ENCODE measurements around the gene PCDHA9.
"Not testable (repeated sequence)": the region's sequence is repeated elsewhere in the genome, so short reads cannot be mapped to it uniquely, and the experiment has no call there.

Gene PCDHA9

GRCh38 chr5:140834439-140835008 is 13.7 kb upstream of the PCDHA9 start:
- DNase-seq (ENCODE audit: low read depth), result not testable (repeated sequence)

GRCh38 chr5:140835622-140836510 is 12.3 kb upstream of the PCDHA9 start:
- no peak for DNase-seq (ENCODE audit: low read depth)

- no peak for DNase-seq (ENCODE audit: low read depth)
Observed at GRCh38 chr5:140840978-140841962, 6.9 kb upstream of the PCDHA9 start, which contains the start of gene PCDHA8. Gene PCDHA8, plus strand, starts transcription at chr5:140841187. Its CDS starts 135 bp downstream, at chr5:140841322.

GRCh38 chr5:140842798-140843733 is 5.1 kb upstream of the PCDHA9 start:
- no peak for DNase-seq (ENCODE audit: low read depth)

GRCh38 chr5:140849831-140850634 is 1.9 kb downstream of the PCDHA9 start:
- not testable (repeated sequence) for DNase-seq (ENCODE audit: low read depth)

- DNase-seq (ENCODE audit: low read depth), result no peak
Observed at GRCh38 chr5:140855772-140856674, 7.8 kb downstream of the PCDHA9 start, which contains the start of gene PCDHA10. Gene PCDHA10, plus strand, starts transcription at chr5:140855897. Its CDS starts 152 bp downstream, at chr5:140856049.

GRCh38 chr5:140857177-140857986 is 9.2 kb downstream of the PCDHA9 start:
- DNase-seq (ENCODE audit: low read depth), result no peak

GRCh38 chr5:140857987-140858240 is 9.7 kb downstream of the PCDHA9 start:
- DNase-seq (ENCODE audit: low read depth), result no peak

GRCh38 chr5:140862441-140863295 is 14.5 kb downstream of the PCDHA9 start:
- DNase-seq (ENCODE audit: low read depth), result no peak

- no peak for DNase-seq (ENCODE audit: low read depth)
Observed at GRCh38 chr5:140868721-140869554, 20.8 kb downstream of the PCDHA9 start, which contains the start of gene PCDHA11. Gene PCDHA11, plus strand, starts transcription at chr5:140868957. Its CDS starts 147 bp downstream, at chr5:140869104.

- no peak for DNase-seq (ENCODE audit: low read depth)
Observed at GRCh38 chr5:140869555-140869886, 21.3 kb downstream of the PCDHA9 start.

- no peak for DNase-seq (ENCODE audit: low read depth)
Observed at GRCh38 chr5:140870221-140871201, 22.3 kb downstream of the PCDHA9 start.

GRCh38 chr5:140875085-140876065 is 27.2 kb downstream of the PCDHA9 start, which contains the start of gene PCDHA12:
Gene PCDHA12, plus strand, starts transcription at chr5:140875308. Its CDS starts 165 bp downstream, at chr5:140875473.
- no peak for DNase-seq (ENCODE audit: low read depth)

Measured in CMK (cell line).